Mucosa of descending colon (tissue), 3 donors: ENCODE data around the gene ZBTB5. TPM values are rescaled to one million over a fixed set of nuclear protein-coding genes. Genes with fewer than 3 reads are reported as not detected.
A peak's percentile ranks its signal among the peaks of the same experiment; 100 is the strongest.

ENCODE experiments used
- ATAC-seq: fragments of 200-7000 bp; cut with Tn5 transposase; one replicate; pipeline ENCODE4 v1.9.1; 2020; ENCODE audit warnings: mild to moderate bottlenecking, moderate library complexity
- DNase-seq, 3 donors: peaks; one replicate each; pipeline ENCODE4 v3.0.0-alpha.2; 2020
- H3K36me3 ChIP-seq: fragments of 200-600 bp; one replicate; pipeline ENCODE4 v1.8.0; 2021; ENCODE audit warnings: low read depth, mild to moderate bottlenecking
- H3K4me1 ChIP-seq: fragments of 200-600 bp; one replicate; pipeline ENCODE4 v1.8.0; 2021; ENCODE audit warnings: low read depth, mild to moderate bottlenecking
- H3K4me3 ChIP-seq: fragments of 200-600 bp; one replicate; pipeline ENCODE4 v1.8.0; 2021; ENCODE audit warnings: mild to moderate bottlenecking
- H3K9me3 ChIP-seq: fragments of 200-600 bp; one replicate; pipeline ENCODE4 v1.8.0; 2021; ENCODE audit warnings: mild to moderate bottlenecking
- CTCF ChIP-seq: fragments of 200-600 bp; IDR thresholded peaks from one replicate; pipeline ENCODE4 v1.8.0; 2022; ENCODE audit warnings: antibody characterized with exemption, mild to moderate bottlenecking
- intact Hi-C, 2 donors: fragments of 100-400 bp; cut with DNase I in 1 of 2; cut with micrococcal nuclease in 1 of 2; formaldehyde crosslinking; loops; one replicate each; pipeline versions ENCODE4 v1.11.0 to v1.11.1; 2022; cut with DNase I, micrococcal nuclease
- total RNA-seq, 3 donors: library from RNA; stranded (reverse); fragmentation: NEBNext Ultra II Directional in 2 of 3; extraction: Animal tissue kit (Norgen Biotek cat#: 25700) in 2 of 3; gene quantifications; one replicate each; pipeline versions ENCODE4 v1.2.1 to v1.2.4, GENCODE V29; 2021 to 2023
- donor health status: DM: no; HTN: no; CAD: no; lungs with moderate emphysema.
- donor health status: DM: no; HTN: no; CAD: no.
- donor health status: DM: no; HTN: yes; CAD: no.

Gene ZBTB5
- total RNA-seq, 3 donors from 2014 or later = 7.8 to 11.9 (median 9.5) TPM

- Histone ChIP-seq H3K4me1 (peaks cover 17% of the 10 kb centered on the region), H3K4me3 (no peak overlapping the region), H3K9me3 (no peaks in the 10 kb centered on the region), H3K36me3 (no peaks in the 10 kb centered on the region)
- DNase-seq = no peak
- ATAC-seq = no peak
- intact Hi-C loops = no loop called here
- no peak for TF ChIP-seq CTCF
Observed at GRCh38 chr9:37420271-37421215, 44.7 kb downstream of the ZBTB5 start.

GRCh38 chr9:37419204-37419603, 46.0 kb downstream of the ZBTB5 start:
- ATAC-seq (no peak), DNase-seq (no peak)
- no peaks in the 10 kb centered on the region for H3K36me3 ChIP-seq
- H3K4me1 ChIP-seq = peaks cover 15% of the 10 kb centered on the region
- intact Hi-C loops = no loop called here
- TF ChIP-seq CTCF = no peak
- H3K4me3 ChIP-seq = no peak overlapping the region
- H3K9me3 ChIP-seq = no peaks in the 10 kb centered on the region

GRCh38 chr9:37417857-37418618, 47.2 kb downstream of the ZBTB5 start:
- ATAC-seq = no peak
- intact Hi-C loops = no loop called here

GRCh38 chr9:37417252-37417803, 47.9 kb downstream of the ZBTB5 start:
- intact Hi-C loops = no loop called here
- H3K36me3 ChIP-seq = no peaks in the 10 kb centered on the region
- no peaks in the 10 kb centered on the region for H3K9me3 ChIP-seq
- H3K4me1 ChIP-seq = peaks cover 3% of the 10 kb centered on the region
- no peak overlapping the region for H3K4me3 ChIP-seq
- no peak for DNase-seq
- no peak for ATAC-seq
- TF ChIP-seq CTCF = no peak

More at GRCh38 chr9:37417857-37418618, 47.2 kb downstream of the ZBTB5 start:
- no peak overlapping the region for H3K4me3 ChIP-seq
- H3K9me3 ChIP-seq = no peaks in the 10 kb centered on the region
- TF ChIP-seq CTCF = no peak
- peaks cover 3% of the 10 kb centered on the region for H3K4me1 ChIP-seq
- DNase-seq = no peak
- no peaks in the 10 kb centered on the region for H3K36me3 ChIP-seq

GRCh38 chr9:37415011-37415719, 50.1 kb downstream of the ZBTB5 start:
- DNase-seq (peak in 2 of 3 donors; percentile 67 to 81), ATAC-seq (peak; percentile 89)
- H3K4me3 ChIP-seq = no peak overlapping the region
- intact Hi-C loops = no loop called here
- H3K4me1 ChIP-seq = peaks cover 3% of the 10 kb centered on the region
- TF ChIP-seq CTCF = peak; percentile 72
- H3K36me3 ChIP-seq = no peaks in the 10 kb centered on the region
- no peaks in the 10 kb centered on the region for H3K9me3 ChIP-seq
